C1 segment of cervical spinal cord (tissue), 14 donors: ENCODE data around the gene ITPR2.
A peak's percentile ranks its signal among the peaks of the same experiment; 100 is the strongest.
"Not testable (repeated sequence)": the region's sequence is repeated elsewhere in the genome, so short reads cannot be mapped to it uniquely, and the experiment has no call there.

Experiments used
- DNase-seq, 14 donors: peaks; one replicate each; lab custom pipeline; 2025; lab: John Stamatoyannopoulos, UW

Gene ITPR2

GRCh38 chr12:26832822-26833742, at the start of gene ITPR2:
TSS of gene ITPR2 (minus strand) at chr12:26833194. CDS start at chr12:26832781, 413 bp downstream.
- DNase-seq, result peak; percentile 16 to 94 (median 80)

DNA sequence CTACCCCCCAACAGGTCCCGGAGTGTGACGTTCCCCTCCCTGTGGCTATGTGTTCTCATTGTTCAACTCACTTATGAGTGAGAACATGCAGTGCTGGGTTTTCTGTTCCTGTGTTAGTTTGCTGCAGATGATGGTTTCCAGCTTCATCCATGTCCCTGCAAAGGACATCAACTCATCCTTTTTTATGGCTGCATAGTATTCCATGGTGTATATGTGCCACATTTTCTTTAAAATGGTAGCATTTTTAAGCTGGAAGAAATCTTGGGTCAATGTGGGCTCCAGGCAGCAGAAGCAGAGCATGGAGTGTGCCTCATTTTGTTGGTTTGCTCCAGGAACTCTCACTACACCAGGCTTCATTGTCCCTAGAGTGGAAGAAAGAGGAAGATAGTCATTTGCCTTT, 47.6 kb upstream of the ITPR2 start:
- DNase-seq, result no peak

GRCh38 chr12:26878661-26879119, 45.7 kb upstream of the ITPR2 start:
- DNase-seq, result peak in 4 of 14 donors; percentile 2 to 40 (median 14)

DNA sequence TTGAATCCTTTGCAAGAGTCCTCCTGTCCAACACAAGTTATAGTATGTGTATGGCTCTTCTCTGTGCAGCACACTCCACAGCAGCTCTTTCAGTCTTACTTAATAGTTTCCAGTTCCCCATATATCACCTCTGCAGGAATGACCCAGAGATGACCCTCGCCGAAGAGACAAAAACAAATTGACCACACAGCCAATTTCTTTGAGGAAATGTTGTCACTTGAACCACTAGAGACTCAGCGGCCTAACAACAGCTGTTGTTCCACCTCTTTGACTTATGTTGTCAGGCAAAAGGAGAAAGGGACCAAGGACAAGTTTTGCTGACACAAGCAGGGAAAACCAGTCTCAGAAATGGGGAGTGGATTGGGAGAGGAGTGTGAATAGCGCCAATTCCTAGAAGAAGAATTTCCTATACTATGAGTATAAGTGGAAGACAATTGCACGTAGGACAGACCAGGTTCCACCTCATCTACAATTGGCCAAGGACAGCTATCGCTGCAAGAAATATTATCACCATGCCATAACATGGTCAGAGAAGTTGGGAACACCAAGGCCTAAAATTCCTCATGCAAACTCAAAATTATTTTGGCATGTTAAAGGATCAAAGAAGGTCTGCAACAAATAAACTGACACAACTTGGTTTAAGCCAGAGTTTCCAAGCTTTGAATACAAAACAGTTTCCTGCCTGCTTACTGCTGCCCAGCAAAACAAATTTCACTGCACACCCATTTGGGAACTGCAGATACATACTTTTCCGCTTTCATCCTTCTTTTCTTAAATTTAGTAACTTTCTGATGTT, 41.7 kb upstream of the ITPR2 start:
- no peak for DNase-seq

DNA sequence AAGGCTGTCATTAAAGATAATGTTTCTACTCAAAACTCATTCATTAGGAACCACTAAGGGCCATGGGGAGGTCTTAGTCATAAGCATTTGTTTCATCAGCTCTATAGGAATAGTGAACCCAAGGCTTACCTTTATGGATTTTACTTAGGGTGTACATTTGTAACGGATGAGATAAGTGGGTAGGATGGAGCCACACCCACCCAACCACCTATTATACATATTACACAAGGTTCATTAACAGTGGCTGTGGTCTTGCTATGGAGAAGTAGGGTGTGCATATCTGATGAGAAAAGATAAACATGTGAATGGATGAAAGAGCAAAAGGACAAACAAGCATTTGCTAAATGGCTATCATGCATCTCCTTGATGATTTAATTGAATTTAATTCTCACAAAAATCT, 39.6 kb upstream of the ITPR2 start:
- DNase-seq, result no peak

- DNase-seq, result no peak
Observed at GRCh38 chr12:26871985-26872384, 39.0 kb upstream of the ITPR2 start.

- peak in 1 of 14 donors; percentile 2 for DNase-seq
Observed at GRCh38 chr12:26870491-26871419, 37.8 kb upstream of the ITPR2 start.

DNA sequence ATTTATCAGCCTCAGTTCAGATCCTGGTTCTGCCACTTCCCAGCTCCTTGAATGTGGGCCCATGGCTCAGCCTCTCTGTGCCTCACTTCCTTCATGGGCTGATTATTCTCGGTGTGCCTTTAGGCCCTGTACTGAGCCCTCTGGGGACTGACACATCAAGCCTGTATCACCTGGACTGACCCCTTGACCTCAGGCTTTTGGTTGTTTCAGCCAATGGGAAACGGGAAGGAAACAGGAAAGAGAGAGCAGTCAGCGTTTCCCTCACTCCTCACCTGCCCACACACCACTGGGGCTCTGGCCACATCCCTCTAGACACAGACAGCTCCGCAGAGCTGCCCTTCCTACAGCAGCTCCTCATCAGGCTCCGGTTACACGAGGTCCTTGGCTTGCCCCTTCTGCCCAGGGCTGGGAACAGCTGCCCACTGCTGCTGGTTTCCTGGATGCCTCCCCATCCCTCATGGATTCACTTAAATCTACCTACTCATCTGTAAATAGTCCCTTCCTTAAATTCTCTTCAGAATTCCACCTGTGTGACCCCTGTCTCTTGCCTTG, 37.0 kb upstream of the ITPR2 start:
- DNase-seq, result no peak

- no peak for DNase-seq
Observed at GRCh38 chr12:26869104-26869494, 36.1 kb upstream of the ITPR2 start.

DNA sequence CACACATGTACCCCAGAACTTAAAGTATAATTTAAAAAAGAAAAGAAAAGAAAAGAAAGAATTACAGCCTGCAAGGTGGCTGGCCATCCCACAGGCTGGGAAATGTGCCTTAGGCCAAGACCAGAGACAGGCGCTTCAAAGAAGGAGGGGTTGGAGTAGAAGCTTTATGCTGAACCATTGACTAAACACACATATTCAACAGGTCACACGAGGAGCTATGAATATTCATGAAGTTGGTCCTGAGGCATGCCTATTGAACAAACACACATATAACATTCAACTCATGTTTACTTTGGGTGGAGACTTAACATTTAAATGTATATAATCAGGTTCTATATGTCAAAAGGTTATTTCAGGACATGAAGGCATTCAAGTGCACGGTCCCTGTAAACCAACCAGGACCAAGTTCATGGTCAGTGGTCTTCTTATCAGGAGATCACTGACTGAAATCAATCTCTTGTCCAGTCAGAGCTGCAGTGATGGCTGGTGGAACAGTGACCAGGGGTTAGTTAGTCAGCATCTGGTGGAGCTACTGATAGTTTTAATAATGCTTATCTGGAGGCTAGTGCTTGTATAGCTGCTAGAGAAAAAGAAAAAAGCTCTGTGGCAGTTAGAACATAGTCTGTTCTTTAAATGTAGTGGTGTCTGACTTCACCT, 35.6 kb upstream of the ITPR2 start:
- DNase-seq, result no peak

DNA sequence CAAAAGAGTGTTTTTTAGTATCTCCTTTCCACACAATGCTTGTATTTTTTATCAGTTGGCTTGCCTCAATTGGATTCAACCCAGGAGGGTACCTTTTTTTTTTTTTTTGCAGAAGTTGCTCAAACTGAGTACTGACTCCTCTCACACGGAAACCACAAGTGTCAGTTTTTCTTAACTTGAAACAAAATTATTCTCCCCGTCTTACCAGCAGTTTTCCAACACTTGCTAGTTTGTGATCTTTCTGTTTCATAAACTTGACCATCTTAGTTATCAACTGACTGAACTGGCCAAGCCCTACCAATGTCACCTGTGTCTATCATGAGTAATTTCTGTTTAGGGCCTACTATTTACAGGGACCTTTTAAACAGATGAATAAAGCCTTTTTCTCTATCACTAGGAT, 34.1 kb upstream of the ITPR2 start:
- no peak for DNase-seq

- no peak for DNase-seq
Observed at GRCh38 chr12:26863515-26863914, 30.5 kb upstream of the ITPR2 start.

DNA sequence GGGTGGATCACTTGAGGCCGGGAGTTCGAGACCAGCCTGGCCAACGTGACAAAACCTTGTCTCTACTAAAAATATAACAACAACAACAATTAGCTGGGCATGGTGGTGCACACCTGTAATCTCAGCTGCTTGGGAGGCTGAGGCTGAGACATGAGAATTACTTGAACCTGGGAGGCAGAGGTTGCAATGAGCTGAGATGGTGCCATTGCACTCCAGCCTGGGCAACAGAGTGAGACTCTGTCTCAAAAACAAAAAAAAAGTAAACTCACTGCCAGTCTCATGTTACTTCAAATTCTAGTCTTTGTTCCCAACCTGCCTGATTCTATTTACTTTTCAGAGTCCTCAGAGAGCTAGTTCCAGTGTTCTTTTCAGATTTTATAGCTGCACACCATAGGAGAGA, 29.8 kb upstream of the ITPR2 start:
- DNase-seq, result not testable (repeated sequence)

DNA sequence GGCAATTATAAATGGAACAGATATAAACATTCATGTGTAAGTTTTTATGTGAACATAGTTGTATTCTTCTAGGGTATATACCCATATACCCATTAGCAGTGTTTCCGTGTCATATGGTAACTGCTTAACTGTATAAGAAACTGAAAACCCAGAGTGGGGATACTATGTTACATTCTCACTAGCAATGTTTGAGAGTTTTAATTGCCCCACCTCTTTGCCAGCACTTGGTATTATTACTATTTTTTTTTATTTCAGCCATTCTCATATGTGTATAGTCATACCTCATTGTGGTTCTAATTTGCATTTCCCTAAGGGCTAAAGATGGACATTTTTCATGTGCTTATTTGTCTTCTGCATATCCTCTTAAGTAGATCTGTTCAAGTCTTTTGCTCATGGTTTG, 28.7 kb upstream of the ITPR2 start:
- DNase-seq, result no peak

- no peak for DNase-seq
Observed at GRCh38 chr12:26857465-26858176, 24.6 kb upstream of the ITPR2 start.

- DNase-seq, result no peak
Observed at GRCh38 chr12:26855337-26855736, 22.3 kb upstream of the ITPR2 start.

DNA sequence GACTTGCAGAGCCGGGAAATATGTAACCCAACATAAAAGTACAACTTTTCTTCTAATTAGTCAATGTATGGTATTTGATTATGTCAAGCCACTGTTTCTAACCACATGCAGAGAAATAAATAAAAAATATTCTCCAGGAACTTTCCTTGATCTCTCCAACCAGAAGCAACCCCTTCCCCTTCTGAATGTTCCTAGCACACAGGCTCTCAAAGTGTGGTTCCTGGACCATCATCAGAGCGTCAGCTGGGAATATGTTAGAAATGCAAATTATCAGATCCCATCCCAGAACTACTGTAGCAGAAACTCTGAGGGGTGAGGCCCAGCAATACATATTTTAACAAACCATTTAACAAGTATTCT, 21.0 kb upstream of the ITPR2 start:
- DNase-seq, result no peak

GRCh38 chr12:26853303-26854030, 20.5 kb upstream of the ITPR2 start:
- DNase-seq, result peak in 10 of 14 donors; percentile 7 to 53 (median 30)
